Type B pancreatic cell (in vitro differentiated cells): Measurements from ENCODE around the gene CASQ1. TPM values are rescaled to one million over a fixed set of nuclear protein-coding genes. Genes with fewer than 3 reads are reported as not detected.
A peak's percentile ranks its signal among the peaks of the same experiment; 100 is the strongest.

Experiments used
- DNase-seq: peaks from one replicate; pipeline ENCODE4 v3.0.0; 2021; ENCODE audit warnings: mixed read lengths; ENCODE audit not compliant: unreplicated experiment; ENCODE audit errors: extremely low spot score
- H3K27ac Mint-ChIP-seq: 2 replicates; pipeline ENCODE4 v1.8.0; 2021; ENCODE audit warnings: mild to moderate bottlenecking, mixed read lengths
- H3K27me3 Mint-ChIP-seq: 2 replicates; pipeline ENCODE4 v1.8.0; 2021; ENCODE audit warnings: mixed read lengths
- H3K36me3 Mint-ChIP-seq: 2 replicates; pipeline ENCODE4 v1.8.0; 2021; ENCODE audit warnings: mixed read lengths
- H3K4me1 Mint-ChIP-seq: one replicate; pipeline ENCODE4 v1.8.0; 2021; ENCODE audit warnings: mixed read lengths; ENCODE audit not compliant: unreplicated experiment
- H3K4me3 Mint-ChIP-seq: 2 replicates; pipeline ENCODE4 v1.8.0; 2021; ENCODE audit warnings: mild to moderate bottlenecking, mixed read lengths
- H3K9me3 Mint-ChIP-seq: 2 replicates; pipeline ENCODE4 v1.8.0; 2021; ENCODE audit warnings: mixed read lengths
- CTCF ChIP-seq: fragments of 200-600 bp; sonication (generic); conservative IDR thresholded peaks from 2 replicates; pipeline ENCODE4 v1.5.0; 2021; ENCODE audit warnings: antibody characterized with exemption, mild to moderate bottlenecking
- total RNA-seq: library from RNA; stranded (reverse); gene quantifications from 2 replicates; pipeline ENCODE4 v1.2.1, GENCODE V29; 2021; ENCODE audit warnings: low replicate concordance

Gene CASQ1
- total RNA-seq, 1 donor from 2014 or later, result 0.46 TPM

GRCh38 chr1:160208557-160209320 is 18.4 kb downstream of the CASQ1 start:
- Mint-ChIP-seq H3K27me3 (no peaks in the 10 kb centered on the region), H3K36me3 (peaks cover 35% of the 10 kb centered on the region), H3K4me3 (peak overlapping the region; percentile 60), H3K9me3 (no peaks in the 10 kb centered on the region), H3K27ac (peak overlapping the region; percentile 61), H3K4me1 (peaks cover 50% of the 10 kb centered on the region)
- no peak for TF ChIP-seq CTCF
- DNase-seq, result no peak

GRCh38 chr1:160209321-160210046 is 19.1 kb downstream of the CASQ1 start:
- peak overlapping the region; percentile 61 for H3K27ac Mint-ChIP-seq
- peaks cover 40% of the 10 kb centered on the region for H3K36me3 Mint-ChIP-seq
- TF ChIP-seq CTCF, result no peak
- H3K27me3 Mint-ChIP-seq, result no peaks in the 10 kb centered on the region
- no peak for DNase-seq
- H3K4me1 Mint-ChIP-seq, result peaks cover 47% of the 10 kb centered on the region
- no peaks in the 10 kb centered on the region for H3K9me3 Mint-ChIP-seq
- peak overlapping the region; percentile 60 for H3K4me3 Mint-ChIP-seq

GRCh38 chr1:160210561-160210960 is 20.2 kb downstream of the CASQ1 start:
- peaks cover 49% of the 10 kb centered on the region for H3K4me1 Mint-ChIP-seq
- peaks cover 49% of the 10 kb centered on the region for H3K36me3 Mint-ChIP-seq
- no peaks in the 10 kb centered on the region for H3K27me3 Mint-ChIP-seq
- no peak for TF ChIP-seq CTCF
- peak overlapping the region; percentile 29 for H3K27ac Mint-ChIP-seq
- H3K4me3 Mint-ChIP-seq, result no peak overlapping the region
- no peak for DNase-seq
- no peaks in the 10 kb centered on the region for H3K9me3 Mint-ChIP-seq

GRCh38 chr1:160211046-160211790 is 20.8 kb downstream of the CASQ1 start:
- no peaks in the 10 kb centered on the region for H3K27me3 Mint-ChIP-seq
- DNase-seq, result no peak
- peaks cover 46% of the 10 kb centered on the region for H3K4me1 Mint-ChIP-seq
- H3K27ac Mint-ChIP-seq, result no peak overlapping the region
- peaks cover 55% of the 10 kb centered on the region for H3K36me3 Mint-ChIP-seq
- H3K4me3 Mint-ChIP-seq, result no peak overlapping the region
- H3K9me3 Mint-ChIP-seq, result no peaks in the 10 kb centered on the region
- no peak for TF ChIP-seq CTCF

- peaks cover 23% of the 10 kb centered on the region for H3K4me1 Mint-ChIP-seq
These were observed 24.2 kb downstream of the CASQ1 start for GRCh38 chr1:160214481-160215140.

More at GRCh38 chr1:160214481-160215140, 24.2 kb downstream of the CASQ1 start:
- Mint-ChIP-seq H3K36me3 (peaks cover 44% of the 10 kb centered on the region), H3K27ac (peak overlapping the region; percentile 87), H3K4me3 (peak overlapping the region; percentile 61), H3K9me3 (no peaks in the 10 kb centered on the region), H3K27me3 (no peaks in the 10 kb centered on the region)
- no peak for DNase-seq
- no peak for TF ChIP-seq CTCF
